IPS-11a (cell line): ENCODE measurements around the gene GSX1.
"Not testable (repeated sequence)": the region's sequence is repeated elsewhere in the genome, so short reads cannot be mapped to it uniquely, and the experiment has no call there.

Experiments
- H3K4me3 ChIP-seq: one replicate; pipeline ENCODE4 v1.5.1; 2013; ENCODE audit warnings: low read depth, low read length, control low read depth

Gene GSX1

DNA sequence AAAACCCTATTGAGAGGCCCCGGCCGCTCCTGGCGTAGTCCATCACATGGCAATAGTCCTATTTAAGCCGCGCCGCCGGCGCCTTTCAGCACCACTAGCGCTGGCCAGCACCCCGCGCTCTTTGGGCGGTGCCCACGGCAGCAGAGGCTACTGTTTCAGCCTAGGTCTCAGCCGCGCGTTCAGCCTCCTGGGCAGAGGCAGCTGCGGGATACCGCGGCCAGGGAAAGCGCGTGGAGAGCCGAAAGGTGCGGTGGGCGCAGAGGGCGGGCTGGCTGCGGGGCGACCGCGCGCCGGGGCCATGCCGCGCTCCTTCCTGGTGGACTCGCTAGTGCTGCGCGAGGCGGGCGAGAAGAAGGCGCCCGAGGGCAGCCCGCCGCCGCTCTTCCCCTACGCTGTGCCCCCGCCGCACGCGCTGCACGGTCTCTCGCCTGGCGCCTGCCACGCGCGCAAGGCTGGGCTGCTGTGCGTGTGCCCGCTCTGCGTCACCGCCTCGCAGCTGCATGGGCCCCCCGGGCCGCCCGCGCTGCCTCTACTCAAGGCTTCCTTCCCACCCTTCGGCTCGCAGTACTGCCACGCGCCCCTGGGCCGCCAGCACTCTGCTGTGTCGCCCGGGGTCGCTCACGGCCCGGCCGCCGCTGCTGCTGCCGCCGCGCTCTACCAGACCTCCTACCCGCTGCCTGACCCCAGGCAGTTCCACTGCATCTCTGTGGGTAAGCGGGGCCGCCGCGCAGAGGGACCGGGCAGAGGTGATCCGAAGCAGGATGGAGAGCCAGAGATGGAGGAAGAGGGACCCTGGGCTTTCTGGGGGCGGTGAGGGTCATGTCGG lies at the start of gene GSX1:
TSS of gene GSX1 (plus strand) at position 91 of the 826 bp plus-strand sequence. CDS start at position 299, 208 bp downstream.
- H3K4me3 ChIP-seq, result no peak within 1 kb of the TSS

DNA sequence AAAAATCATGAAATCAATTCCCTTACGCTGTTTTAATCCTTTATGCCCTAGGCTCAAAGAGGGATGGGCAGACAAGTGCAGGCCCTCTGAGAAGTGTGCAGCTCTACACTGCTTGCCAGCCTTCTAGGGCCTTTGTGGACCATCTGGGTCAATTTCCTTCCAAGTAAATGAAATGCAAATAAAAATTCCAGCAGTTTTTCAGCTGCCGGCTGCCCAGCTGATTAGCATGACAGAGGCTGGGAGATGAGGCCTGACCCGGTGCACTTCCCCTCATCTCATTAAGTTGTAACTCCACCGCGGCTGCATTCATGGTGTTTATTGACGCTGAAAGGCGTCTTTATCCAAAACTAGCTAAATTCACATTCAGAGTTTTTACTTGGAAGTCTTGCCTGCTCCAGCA lies 47.5 kb upstream of the GSX1 start:
- no peak overlapping the region for H3K4me3 ChIP-seq

DNA sequence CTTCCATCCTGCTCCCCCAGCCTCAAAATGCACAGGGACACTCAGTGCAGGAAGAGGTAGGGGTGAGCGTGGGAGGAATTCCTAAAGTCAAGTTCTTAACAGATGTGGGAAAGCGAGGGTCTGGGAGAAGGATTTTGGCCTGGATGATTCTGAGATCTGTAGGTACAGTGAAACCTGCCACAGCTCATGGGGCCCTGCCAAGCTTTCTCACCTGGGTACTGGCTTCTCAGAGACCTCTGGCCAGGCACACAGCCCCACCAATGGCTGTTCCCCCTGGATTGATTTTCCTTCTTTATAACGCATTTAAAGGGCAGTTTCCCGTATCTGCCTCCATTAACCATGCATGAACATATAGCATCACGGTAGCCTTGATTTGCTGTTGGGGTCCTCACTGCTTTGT lies 47.0 kb upstream of the GSX1 start:
- no peak overlapping the region for H3K4me3 ChIP-seq

DNA sequence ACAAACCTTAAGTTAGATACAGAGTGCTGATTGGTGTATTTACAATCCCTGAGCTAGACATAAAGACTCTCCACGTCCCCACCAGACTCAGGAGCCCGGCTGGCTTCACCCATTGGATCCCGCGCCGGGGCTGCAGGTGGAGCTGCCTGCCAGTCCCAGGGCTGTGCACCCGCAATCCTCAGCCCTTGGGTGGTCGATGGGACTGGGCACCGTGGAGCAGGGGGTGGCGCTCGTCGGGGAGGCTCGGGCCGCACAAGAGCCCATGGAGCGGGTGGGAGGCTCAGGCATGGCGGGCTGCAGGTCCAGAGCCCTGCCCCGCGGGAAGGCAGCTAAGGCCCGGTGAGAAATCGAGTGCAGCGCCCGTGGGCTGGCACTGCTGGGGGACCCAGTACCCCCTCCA lies 44.1 kb upstream of the GSX1 start:
- not testable (repeated sequence) for H3K4me3 ChIP-seq

DNA sequence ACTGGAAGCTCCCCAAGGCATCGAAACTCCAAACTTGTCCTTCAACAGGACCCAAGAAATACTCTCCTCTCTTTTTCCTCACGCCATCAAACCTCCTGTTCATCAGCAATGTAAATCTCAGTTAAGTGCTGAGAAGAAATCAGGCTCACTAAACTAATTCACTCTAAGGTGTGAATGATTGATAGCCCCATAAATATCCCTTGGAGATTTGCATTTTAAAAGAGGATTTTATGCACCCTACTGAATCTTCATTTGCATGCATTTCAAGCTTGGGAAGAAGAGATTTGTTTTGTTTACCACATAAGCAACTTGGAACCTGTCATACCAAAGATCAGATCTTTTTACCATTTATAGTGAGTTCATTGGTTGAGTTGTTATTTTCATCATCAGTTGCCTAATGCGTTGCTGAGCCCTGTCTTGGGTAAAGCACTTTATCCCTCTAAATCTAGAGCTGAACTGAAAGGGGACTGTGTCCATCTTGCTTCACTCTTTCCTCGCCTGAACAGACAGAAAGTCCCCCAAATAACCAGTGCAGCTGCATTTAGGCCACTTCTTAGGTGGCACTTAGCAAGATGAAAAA lies 40.2 kb upstream of the GSX1 start:
- H3K4me3 ChIP-seq, result no peak overlapping the region

DNA sequence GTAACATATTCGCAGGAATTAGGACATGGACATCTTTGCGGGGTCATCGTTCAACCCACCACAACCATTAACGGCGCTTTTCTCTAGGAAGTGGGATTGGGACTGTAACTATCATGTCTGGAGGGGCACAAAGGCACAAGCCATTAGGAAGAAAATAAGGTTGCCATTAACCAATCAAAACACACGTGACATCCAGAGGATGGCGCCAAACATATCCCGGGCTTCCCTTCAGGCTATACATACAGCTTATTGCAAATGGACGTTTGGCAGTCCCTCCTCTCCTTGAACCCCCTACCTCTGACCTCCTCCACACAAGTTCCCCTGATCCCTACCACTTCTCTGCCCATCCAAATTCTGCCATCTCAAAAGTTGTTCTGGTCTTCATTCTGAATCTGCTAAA lies 26.6 kb upstream of the GSX1 start:
- no peak overlapping the region for H3K4me3 ChIP-seq

DNA sequence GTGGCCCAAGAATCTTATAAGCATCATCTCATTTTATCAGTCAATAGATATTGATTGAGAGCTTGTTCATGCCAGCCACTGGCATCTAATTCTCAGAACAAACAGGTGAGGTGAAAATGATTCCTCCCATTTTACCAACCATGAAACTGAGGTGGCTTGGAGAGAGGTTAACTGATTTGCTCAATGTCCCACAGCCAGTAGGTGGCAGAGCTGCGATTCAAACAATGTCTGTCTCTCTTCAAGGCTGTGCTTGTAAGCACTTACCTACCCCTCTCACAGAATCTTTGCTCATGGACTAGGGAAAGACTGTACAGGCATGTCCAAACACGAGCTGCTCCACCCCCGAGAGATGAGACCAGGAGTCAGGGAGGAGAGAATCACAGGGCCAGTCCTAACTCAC lies 21.5 kb upstream of the GSX1 start:
- H3K4me3 ChIP-seq, result no peak overlapping the region

DNA sequence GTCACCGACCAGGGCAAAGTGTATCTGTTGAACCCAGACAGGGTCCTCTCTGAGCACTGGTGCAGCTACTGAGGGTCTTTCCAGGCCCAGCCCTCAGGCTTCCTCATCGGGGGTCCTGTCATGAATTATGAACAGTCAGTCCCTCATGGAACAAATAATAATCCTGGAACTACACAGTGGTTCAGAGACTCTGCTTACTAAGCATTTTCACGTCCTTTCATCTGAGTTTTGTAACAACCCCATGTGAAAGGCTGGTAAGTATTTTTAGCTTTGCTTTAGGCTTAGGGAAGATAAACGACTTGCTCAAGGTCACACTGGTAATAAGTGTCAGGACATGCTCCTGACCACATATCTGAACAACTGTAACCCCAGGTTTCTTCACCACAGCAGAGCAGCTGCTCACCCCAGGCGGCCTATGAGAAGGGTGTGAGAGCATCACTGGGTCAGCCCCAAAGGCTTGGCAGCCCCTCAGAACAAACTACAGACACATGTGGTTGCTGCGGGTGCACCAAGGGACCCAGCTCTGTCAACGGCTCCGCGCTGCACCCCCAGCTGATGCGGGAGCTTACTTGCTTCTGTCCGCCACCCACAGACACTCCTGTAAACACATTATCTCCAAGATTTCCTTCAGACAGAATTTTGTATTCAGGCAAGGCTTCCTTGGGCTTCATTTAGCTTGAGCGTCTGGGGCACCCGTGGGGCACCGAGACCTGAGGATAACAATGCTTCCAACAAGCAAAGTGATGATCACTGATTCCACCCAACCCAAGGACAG lies 19.4 kb upstream of the GSX1 start:
- no peak overlapping the region for H3K4me3 ChIP-seq

DNA sequence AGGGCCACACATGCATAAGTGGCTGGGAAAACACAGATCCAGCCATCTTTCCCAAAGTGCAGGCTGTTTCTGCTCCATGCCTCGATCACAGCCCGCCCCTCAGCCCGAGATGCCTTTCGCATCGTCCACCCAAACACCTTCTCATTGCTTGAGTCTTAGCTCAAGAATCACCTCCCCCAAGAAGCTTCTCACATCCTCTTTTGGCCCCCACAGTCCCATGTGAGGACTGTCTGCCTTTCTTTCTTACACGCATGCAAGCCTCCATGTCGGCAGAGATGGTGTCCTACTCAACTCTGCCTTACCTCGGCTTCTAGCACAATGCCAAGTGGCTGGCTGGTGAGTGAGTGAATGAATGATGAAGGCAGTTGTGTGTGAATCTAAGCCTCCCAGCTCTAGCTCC lies 18.1 kb upstream of the GSX1 start:
- H3K4me3 ChIP-seq, result no peak overlapping the region

DNA sequence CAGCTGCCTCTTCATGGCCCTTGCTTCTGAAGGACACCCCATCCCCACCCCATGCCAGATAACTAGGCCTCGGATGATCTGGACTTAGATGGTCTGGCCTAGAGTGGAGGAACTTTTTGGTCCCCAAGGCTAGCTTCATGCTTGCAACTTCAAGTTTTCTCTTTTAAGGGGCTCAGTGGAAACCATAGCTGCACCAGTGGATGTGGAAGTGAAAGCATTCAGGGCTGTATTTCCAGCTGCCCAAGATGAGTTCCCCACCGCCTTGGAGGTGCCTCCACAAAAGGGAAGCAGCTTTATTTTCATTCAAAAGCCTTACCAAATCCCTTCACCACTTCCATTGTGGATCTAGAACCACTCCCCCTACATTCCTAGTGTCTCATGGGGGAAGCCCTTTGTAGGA lies 17.6 kb upstream of the GSX1 start:
- H3K4me3 ChIP-seq, result no peak overlapping the region

DNA sequence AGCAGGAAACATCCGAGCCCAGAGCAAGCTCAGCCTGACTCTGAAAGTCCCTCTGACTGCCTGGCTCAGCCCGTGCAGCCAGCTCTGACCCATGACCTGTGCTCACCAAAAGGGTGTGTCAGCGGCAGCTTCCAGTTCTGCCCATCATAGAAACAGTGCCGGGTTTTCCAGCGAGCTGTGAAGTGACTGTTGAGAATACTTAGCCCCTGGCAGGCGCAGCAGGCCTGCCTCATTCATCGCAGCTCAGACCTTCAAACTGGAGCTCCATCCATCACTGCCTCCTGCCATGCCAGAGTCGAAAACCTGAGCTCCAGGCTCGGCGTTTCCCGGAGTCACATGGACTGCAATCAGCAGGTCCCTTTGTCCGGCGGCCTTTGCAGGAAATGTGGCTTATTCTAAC lies 16.3 kb upstream of the GSX1 start:
- no peak overlapping the region for H3K4me3 ChIP-seq

DNA sequence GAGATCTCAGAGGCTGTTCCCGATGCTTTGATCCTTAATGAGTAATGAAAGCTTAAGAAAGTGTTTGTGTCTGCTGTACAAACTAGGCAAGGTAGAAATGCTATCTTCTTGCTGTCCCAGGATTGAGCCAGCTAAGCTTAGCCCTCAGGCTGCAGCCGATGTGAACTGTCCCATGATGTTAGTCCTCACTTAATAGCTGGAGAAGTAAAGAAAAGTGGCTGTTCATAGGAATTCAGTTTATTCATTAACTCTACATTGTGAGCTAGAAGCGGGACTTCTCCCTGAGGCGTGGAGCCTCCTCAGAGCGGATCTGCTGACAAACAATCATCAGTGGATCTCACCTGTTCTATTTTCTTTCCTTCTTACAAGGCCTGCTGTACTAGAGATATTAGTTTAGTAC lies 10.1 kb upstream of the GSX1 start:
- H3K4me3 ChIP-seq, result no peak overlapping the region

DNA sequence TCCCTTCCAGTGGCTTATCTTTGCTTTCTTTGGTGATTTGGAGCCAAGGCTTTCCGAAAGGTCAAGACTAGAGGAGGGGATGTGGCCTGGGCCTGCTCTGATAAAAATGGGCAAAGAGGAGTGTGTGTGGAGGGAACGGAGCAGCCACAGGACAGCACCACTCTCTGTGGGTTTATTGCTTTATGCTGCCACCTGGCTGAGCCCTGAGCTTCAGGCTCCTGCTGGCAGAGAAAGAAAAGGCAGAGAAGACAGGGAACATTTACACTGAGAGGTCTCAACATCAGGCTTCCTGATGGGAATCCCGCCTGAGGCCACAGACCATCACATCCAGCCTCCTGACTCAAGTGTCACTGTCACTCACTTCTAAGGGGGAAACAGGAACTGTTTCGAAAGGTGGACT lies 9.2 kb upstream of the GSX1 start:
- no peak overlapping the region for H3K4me3 ChIP-seq

DNA sequence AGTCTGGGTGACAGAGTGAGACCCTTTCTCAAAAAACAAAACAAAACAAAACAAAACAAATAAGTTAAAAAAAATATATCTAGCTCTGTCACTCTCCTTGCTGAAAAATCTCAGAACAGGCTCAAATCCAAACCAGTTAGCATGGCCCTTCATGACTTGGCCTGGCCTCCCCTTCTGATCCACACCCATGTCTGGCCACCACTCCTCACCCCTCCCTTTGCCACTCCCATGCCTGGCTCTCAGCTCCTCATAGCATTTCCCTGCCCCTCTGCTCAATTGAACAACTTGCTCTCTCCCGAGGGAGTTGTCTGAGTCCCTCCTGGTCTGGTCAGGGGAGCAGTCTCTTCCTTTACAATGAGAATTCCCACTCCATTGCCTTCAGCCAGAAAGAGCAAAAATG lies 4.0 kb upstream of the GSX1 start:
- no peak overlapping the region for H3K4me3 ChIP-seq

DNA sequence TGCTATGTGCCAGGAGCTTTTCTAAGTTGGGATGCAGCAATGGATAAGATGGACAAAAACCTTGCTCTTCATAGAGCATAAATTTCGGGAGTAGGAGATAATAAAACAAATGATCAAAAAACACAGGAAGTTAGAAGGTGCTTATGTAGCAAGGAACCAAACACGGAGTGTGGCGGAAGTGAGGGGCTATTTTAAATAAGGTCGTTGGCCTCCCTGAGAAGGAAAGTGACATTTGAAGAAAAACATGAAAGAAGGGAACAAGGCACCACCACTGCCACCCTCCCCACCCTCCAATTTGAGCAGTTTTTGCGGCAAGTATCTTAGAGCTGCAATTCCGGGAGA lies 3.2 kb upstream of the GSX1 start:
- H3K4me3 ChIP-seq, result no peak overlapping the region

DNA sequence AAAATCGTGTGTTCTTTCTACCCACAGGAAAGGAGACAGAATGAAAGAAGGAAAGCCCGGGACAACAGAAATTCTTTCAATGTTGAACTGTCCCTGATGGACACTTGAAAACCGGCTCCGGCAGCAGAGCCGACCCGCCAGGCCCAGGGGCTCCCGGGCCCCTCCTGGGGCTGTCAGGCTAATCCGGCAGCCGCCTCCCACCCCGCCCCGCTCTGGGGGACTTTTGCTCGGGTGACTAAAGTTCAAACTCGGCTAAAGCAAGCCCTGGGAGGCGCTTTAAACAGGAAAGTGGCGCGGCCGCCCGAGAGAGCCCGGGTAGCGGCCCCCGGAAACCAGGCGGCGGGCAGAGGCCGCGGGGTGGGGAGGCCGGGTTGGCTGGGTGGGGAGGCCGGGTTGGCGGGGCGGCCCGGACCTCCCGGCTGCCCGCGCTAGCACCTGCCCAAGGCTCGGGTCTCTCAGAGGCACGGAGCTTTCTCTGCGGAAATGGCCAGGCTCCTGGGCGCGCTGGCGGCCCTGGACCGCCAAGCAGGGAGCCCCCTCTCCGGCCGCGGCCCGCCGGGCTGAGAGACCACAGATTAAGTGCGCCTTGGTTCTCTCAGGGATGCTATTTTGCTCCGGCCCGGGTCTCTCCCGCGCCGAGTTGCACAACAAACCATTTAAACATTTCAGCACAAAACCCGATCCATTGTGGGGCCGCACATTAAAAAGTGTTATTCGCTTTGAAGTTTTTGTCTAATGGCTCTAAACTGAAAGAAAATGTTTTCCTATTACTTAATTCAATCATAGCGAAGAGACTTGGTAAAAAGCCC lies 2.6 kb upstream of the GSX1 start:
- no peak overlapping the region for H3K4me3 ChIP-seq

DNA sequence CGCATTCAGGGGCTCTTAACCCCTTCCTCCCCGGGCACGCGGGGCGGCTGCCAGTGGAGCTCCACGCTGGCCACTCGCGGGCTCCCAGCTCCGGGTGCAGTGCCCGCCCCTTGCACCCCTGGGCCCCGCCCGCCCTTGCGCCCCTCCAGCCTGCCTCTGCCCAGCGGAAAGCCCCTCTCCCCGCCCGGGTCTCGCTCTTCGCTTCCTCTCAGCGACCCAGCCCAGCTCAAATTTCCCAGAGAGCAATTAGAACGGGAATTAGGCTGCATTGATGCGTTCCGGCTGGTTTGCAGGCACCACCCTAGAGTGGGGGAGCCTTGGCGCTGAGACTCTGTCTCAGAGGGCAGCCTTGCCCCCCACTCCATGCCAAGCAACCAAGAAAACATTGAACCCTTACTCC lies 1.8 kb upstream of the GSX1 start:
- H3K4me3 ChIP-seq, result no peak overlapping the region

DNA sequence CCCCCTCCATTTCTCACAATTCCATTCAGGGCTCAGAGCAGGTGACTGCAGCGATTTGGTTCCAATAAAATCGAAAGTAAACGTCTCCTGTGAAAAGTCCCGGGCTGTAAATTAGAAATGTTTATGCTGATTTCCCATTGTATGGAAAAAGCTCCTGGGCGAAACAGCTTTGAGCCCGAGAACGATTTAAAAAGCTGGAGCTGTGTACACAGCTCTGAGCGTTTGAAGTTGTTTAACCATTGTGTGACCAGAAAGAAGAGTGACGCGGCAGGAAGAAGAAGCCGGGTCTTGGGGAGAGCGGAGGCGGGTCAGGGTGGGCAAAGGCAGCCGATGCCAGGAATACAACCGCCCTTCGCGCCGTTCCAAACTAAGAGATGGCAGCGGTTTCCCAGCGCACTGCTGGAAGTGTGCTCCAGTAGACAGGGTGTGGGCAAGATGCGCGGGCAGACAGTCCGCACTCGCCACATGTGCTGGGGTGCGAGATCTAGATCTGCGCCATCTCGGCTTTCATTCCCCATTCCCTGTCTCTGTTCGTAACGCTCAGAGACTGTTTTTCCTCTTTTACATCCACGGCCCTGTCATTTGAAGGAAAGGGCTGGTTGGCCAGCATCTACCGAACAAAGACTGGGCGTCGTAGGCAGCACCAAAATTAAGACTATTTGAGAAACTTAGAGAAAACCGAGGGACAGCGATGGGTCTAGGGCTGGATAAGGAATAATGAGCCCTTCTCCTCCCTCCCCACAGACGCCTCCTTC lies 960 bp upstream of the GSX1 start:
- H3K4me3 ChIP-seq, result no peak overlapping the region

DNA sequence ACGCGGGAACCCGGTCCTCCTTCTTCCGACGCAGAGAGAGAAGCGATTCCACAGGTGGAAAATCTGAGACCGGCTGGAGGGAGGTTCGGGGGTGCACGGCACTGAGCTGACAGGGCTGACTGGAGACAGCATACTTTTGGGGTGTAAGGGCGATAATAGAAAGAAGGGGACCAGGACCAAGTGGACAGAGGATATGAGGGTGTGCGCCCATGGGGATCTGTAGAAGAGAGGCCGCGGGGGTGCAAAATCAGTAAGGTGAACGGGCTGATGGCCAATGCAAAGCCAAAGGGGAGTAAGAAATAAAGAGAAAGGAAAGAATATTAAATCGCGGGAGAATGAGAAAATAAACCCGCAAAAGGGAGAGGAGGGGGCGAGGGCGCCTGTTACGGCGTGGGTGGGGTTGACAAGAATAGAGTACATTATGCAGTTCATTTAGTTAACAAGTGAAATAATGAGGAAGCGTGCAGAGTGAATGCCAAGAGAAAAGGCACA lies 336 bp upstream of the GSX1 start:
- H3K4me3 ChIP-seq, result no peak overlapping the region
